Measurements from ENCODE around the gene LIPK.

The LIPK gene

DNA sequence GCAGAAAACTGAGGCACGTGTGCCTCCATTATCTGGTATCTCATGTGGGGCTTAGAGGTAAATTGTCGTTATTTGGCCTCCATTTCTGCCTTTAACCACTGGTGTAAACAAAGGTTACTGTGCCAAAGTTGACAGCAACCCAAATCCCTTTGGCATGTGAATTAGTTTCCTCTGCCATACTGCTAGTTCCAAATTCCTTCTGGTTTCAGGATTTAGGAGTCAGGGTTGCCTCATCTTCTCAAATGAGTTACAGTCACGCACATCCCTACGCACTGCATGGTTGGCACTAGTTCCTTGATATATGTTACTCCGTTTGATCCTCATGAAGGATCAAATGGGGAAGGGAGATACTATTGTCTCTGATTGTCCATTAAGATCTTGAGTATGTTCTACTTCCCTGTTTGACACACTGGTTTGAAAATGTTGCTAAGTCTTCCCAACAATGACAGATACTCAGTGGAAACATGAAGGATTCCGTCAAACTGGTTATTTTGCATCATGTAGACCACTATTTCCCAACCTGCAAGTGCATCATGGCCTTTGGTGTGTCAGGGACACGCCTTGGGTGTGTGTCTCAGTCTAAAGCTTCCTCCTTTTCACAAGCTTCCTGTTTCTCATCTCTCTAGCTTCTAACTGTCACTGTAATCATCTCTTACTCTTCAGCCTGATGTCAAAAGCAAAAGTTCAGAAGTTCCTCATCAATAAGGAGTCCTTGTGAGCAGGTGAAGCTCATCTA is 53.5 kb downstream of the LIPK start, which contains the start of gene LIPN:
Gene LIPN, plus strand, starts transcription at position 655 of the 736 bp plus-strand sequence. CDS start 1,386 bp downstream, outside the sequence.
- DNase-seq, result no peak
- Histone ChIP-seq H3K36me3 (replicated peaks) (no peaks in the 10 kb centered on the region), H3K27me3 (replicated peaks) (no peaks in the 10 kb centered on the region), H3K4me3 (ENCODE audit: low read depth, low read length) (no peak within 1 kb of the TSS), H3K27ac (no peak within 1 kb of the TSS)
- TF ChIP-seq, protein P1, sequence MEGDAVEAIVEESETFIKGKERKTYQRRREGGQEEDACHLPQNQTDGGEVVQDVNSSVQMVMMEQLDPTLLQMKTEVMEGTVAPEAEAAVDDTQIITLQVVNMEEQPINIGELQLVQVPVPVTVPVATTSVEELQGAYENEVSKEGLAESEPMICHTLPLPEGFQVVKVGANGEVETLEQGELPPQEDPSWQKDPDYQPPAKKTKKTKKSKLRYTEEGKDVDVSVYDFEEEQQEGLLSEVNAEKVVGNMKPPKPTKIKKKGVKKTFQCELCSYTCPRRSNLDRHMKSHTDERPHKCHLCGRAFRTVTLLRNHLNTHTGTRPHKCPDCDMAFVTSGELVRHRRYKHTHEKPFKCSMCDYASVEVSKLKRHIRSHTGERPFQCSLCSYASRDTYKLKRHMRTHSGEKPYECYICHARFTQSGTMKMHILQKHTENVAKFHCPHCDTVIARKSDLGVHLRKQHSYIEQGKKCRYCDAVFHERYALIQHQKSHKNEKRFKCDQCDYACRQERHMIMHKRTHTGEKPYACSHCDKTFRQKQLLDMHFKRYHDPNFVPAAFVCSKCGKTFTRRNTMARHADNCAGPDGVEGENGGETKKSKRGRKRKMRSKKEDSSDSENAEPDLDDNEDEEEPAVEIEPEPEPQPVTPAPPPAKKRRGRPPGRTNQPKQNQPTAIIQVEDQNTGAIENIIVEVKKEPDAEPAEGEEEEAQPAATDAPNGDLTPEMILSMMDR (IDR thresholded peaks at IDR 0.05; ENCODE audit: low read depth, low read length, missing control alignments), result no peak
- in situ Hi-C loops (cut with HindIII; ENCODE audit: low pct_ligation_motif_present, low sequenced_read_pairs), result no loop called here

DNA sequence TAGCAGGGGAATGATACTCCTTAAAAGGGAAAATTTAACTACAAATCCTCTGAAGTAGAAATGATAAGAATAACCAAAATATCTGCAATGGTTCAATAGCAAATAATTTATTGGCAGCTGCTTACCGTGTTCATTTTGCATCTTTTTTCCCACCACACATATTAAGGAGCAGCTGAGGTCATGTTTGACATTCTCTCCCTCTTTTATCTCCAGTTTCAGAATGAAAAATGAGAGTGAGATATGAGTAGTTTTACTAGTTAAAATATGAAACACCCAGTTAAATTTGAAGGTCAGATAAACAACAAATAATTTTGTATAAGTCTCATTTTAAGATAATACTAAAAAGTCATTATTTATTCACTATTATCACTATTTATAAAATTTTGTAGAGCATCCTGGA is 56.9 kb downstream of the LIPK start:
- TF ChIP-seq, protein P1 (IDR thresholded peaks at IDR 0.05; ENCODE audit: low read depth, low read length, missing control alignments), result no peak
- Histone ChIP-seq H3K27ac (no peak overlapping the region), H3K4me3 (ENCODE audit: low read depth, low read length) (no peak overlapping the region), H3K36me3 (replicated peaks) (no peaks in the 10 kb centered on the region), H3K27me3 (replicated peaks) (no peaks in the 10 kb centered on the region)
- in situ Hi-C loops (cut with HindIII; ENCODE audit: low pct_ligation_motif_present, low sequenced_read_pairs), result no loop called here
- DNase-seq, result no peak

DNA sequence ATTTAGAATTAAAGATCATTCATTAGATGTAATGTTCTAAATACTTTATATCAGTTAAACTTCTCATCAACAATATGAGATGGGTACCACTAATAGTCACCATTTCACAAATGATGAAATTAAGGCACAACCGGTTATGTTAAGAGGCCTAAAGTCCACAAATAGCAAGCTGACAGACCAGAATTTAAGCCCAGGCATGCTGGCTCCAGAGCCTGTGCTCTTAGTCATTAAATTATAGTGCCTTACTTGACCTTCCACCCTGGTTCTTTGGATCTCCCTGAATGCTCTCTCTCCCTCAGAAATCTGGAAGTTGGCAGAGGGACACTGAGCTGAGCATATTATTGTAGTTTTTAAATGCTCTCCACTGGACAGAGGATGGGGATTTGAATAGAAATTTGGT is 57.4 kb downstream of the LIPK start:
- Histone ChIP-seq H3K27ac (no peak overlapping the region), H3K36me3 (replicated peaks) (no peaks in the 10 kb centered on the region), H3K4me3 (ENCODE audit: low read depth, low read length) (no peak overlapping the region), H3K27me3 (replicated peaks) (no peaks in the 10 kb centered on the region)
- in situ Hi-C loops (cut with HindIII; ENCODE audit: low pct_ligation_motif_present, low sequenced_read_pairs), result no loop called here
- no peak for DNase-seq
- TF ChIP-seq, protein P1 (IDR thresholded peaks at IDR 0.05; ENCODE audit: low read depth, low read length, missing control alignments), result no peak

DNA sequence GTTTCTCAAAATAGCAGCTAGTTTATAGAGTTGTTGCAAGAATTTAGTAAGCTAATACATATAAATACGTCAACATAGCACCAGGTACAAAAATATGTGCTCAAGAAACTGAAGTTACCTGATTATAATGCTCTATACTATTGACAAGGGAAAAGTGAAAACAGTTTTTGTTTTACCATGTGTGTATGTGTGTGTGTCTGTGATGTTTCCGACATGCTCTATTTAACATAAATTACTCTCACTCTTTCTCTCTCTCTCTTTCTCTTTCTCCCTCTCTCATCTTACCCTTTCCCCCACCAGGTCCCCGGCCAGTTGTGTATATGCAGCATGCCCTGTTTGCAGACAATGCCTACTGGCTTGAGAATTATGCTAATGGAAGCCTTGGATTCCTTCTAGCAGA is 58.1 kb downstream of the LIPK start:
- in situ Hi-C loops (cut with HindIII; ENCODE audit: low pct_ligation_motif_present, low sequenced_read_pairs), result no loop called here

DNA sequence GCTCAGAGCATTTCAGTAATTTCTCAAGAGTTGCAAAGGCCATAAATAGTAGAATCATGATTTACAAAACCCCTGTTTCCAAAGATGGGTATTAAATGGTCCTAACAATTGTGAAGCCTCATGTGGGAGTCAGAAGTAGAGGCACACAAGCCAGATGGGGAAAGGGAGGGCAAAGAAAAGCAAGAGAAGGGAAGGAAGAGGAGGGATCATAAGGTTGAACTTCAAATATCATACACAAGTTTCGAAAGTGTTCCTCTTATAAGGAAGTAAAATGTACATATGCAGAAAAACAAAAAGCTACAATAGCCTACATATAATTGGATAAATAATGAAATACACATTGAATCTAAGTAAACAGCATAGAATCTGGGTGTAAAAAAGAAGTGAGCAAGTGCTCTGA is 59.8 kb downstream of the LIPK start:
- Histone ChIP-seq H3K4me3 (ENCODE audit: low read depth, low read length) (no peak overlapping the region), H3K27me3 (replicated peaks) (no peaks in the 10 kb centered on the region), H3K36me3 (replicated peaks) (no peaks in the 10 kb centered on the region), H3K27ac (no peak overlapping the region)
- in situ Hi-C loops (cut with HindIII; ENCODE audit: low pct_ligation_motif_present, low sequenced_read_pairs), result no loop called here
- TF ChIP-seq, protein P1 (IDR thresholded peaks at IDR 0.05; ENCODE audit: low read depth, low read length, missing control alignments), result no peak
- no peak for DNase-seq

More for the DNA sequence above, 58.1 kb downstream of the LIPK start:
- DNase-seq, result no peak
- no peaks in the 10 kb centered on the region for H3K36me3 ChIP-seq (replicated peaks)
- no peaks in the 10 kb centered on the region for H3K27me3 ChIP-seq (replicated peaks)
- TF ChIP-seq, protein P1 (IDR thresholded peaks at IDR 0.05; ENCODE audit: low read depth, low read length, missing control alignments), result no peak
- H3K4me3 ChIP-seq (ENCODE audit: low read depth, low read length), result no peak overlapping the region
- no peak overlapping the region for H3K27ac ChIP-seq

DNA sequence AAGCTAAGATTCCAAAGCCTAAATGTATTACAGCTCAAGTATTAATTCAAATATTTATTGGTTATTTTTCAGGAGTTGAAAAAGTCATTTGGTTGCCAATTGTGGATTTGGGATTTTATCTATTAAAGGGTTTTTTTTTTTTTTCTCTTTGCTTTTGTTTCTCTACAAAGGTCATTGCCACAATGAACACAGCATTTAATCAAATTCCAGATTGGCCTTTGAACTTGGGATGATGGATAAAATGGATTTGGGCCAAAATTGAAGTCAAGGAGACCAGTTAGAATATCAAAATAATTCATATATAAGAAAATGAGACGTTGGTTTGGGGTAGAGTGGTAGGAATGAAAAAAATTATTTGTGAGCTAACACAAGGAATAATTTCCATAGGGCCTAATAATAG is 63.3 kb downstream of the LIPK start:
- TF ChIP-seq, protein P1 (IDR thresholded peaks at IDR 0.05; ENCODE audit: low read depth, low read length, missing control alignments), result no peak
- no peak for DNase-seq
- no peaks in the 10 kb centered on the region for H3K36me3 ChIP-seq (replicated peaks)
- no peak overlapping the region for H3K4me3 ChIP-seq (ENCODE audit: low read depth, low read length)
- H3K27me3 ChIP-seq (replicated peaks), result no peaks in the 10 kb centered on the region
- H3K27ac ChIP-seq, result no peak overlapping the region
- in situ Hi-C loops (cut with HindIII; ENCODE audit: low pct_ligation_motif_present, low sequenced_read_pairs), result no loop called here

Measured in brain microvascular endothelial cell (primary cell).